Kidney (tissue), 14 donors: ENCODE data around the gene MKNK1. TPM values are rescaled to one million over a fixed set of nuclear protein-coding genes. Genes with fewer than 3 reads are reported as not detected.

Source experiments
- DNase-seq, 5 donors: peaks; one replicate each; pipeline ENCODE4 v3.0.0-alpha.2; 2013 to 2020
- FAIRE-seq: peaks from 2 replicates; lab custom pipeline; 2012; peaks lifted over from hg19 to GRCh38; lab: Jason Lieb, UNC
- H3K27ac ChIP-seq, 2 donors: one replicate each; pipeline ENCODE4 v1.7.0; 2013; ENCODE audit warnings: low read depth in 2 of 2, low read length in 2 of 2, inconsistent platforms in 1 of 2
- H3K27me3 ChIP-seq: one replicate; pipeline ENCODE4 v1.7.1; 2013; ENCODE audit warnings: low read length, inconsistent platforms; ENCODE audit not compliant: control insufficient read depth, insufficient read depth
- H3K36me3 ChIP-seq, 3 donors: one replicate each; pipeline versions ENCODE4 v1.7.0 to v1.7.1; 2013; ENCODE audit warnings: low read length in 3 of 3, control low read depth in 1 of 3, inconsistent platforms in 1 of 3; ENCODE audit not compliant: insufficient read depth in 3 of 3, control insufficient read depth in 2 of 3
- H3K4me1 ChIP-seq, 3 donors: one replicate each; pipeline versions ENCODE4 v1.7.0 to v1.7.1; 2013; ENCODE audit warnings: low read length in 3 of 3, inconsistent platforms in 1 of 3, low read depth in 1 of 3; ENCODE audit not compliant: control insufficient read depth in 2 of 3, insufficient read depth in 2 of 3
- H3K4me3 ChIP-seq, 3 donors: one replicate each; pipeline versions ENCODE4 v1.7.0 to v1.8.1; 2013; ENCODE audit warnings: low read length in 3 of 3, control low read depth in 1 of 3, inconsistent platforms in 1 of 3
- H3K9ac ChIP-seq, 3 donors: one replicate each; pipeline versions ENCODE4 v1.7.0 to v1.7.1; 2013; ENCODE audit warnings: low read length in 3 of 3, control low read depth in 1 of 3, inconsistent platforms in 1 of 3
- H3K9me3 ChIP-seq, 3 donors: one replicate each; pipeline versions ENCODE4 v1.7.0 to v1.7.1; 2013; ENCODE audit warnings: low read length in 3 of 3, control low read depth in 1 of 3, inconsistent platforms in 1 of 3; ENCODE audit not compliant: control insufficient read depth in 2 of 3, insufficient read depth in 1 of 3
- CTCF ChIP-seq: IDR thresholded peaks from 3 replicates; pipeline ENCODE4 v1.5.1; 2012; ENCODE audit warnings: mild to moderate bottlenecking, moderate library complexity, borderline replicate concordance; ENCODE audit not compliant: insufficient read depth; ENCODE audit errors: extremely low read depth
- intact Hi-C: fragments of 100-400 bp; cut with DNase I; formaldehyde crosslinking; loops from one replicate; pipeline ENCODE4 v1.11.1; 2022
- polyA plus RNA-seq: library from polyadenylated mRNA; stranded (reverse); fragments of 350-450 nt; fragmentation: Illumina TruSeq; extraction: RNeasy Lipid Tissue Mini Kit (QIAGEN cat#74804); gene quantifications from one replicate; pipeline ENCODE4 v1.2.3, GENCODE V29; 2014; ENCODE audit warnings: low read depth, low replicate concordance; ENCODE audit not compliant: insufficient read depth
- total RNA-seq: library from RNA; stranded (reverse); fragmentation: NEBNext Ultra II Directional; extraction: Animal tissue kit (Norgen Biotek cat#: 25700); gene quantifications from one replicate; pipeline ENCODE4 v1.2.1, GENCODE V29; 2021
- donor health status: control.
- donor health status: control.
- donor health status: control.
- donor health status: control.
- donor health status: control.
- donor health status: DM: yes; HTN: yes; CAD: no.
- donor health status: Normal renal cell carcinoma (clear cell type).

MKNK1 gene
- total and polyA plus RNA-seq, 2 donors from 2014 or later: 17.5 to 49.7 TPM

GRCh38 chr1:46623743-46624644 is 19.9 kb upstream of the MKNK1 start:
- Histone ChIP-seq H3K36me3 (no peaks in the 10 kb centered on the region), H3K27ac (no peak overlapping the region), H3K27me3 (no peaks in the 10 kb centered on the region), H3K4me3 (no peak overlapping the region), H3K9ac (no peak overlapping the region), H3K4me1 (no peaks in the 10 kb centered on the region), H3K9me3 (no peaks in the 10 kb centered on the region)
- DNase-seq (no peak), FAIRE-seq (no peak)
- TF ChIP-seq CTCF: no peak
- intact Hi-C loops: no loop called here

- peak; percentile 9 for TF ChIP-seq CTCF
- Histone ChIP-seq H3K4me3 (no peak overlapping the region), H3K27ac (no peak overlapping the region), H3K9me3 (no peaks in the 10 kb centered on the region), H3K4me1 (peaks cover 0 to 2% (median 1%) of the 10 kb centered on the region in 3 donors), H3K36me3 (no peaks in the 10 kb centered on the region), H3K27me3 (no peaks in the 10 kb centered on the region), H3K9ac (no peak overlapping the region)
- no peak for FAIRE-seq
- DNase-seq: no peak
- intact Hi-C loops: no loop called here
These were observed 18.3 kb upstream of the MKNK1 start for GRCh38 chr1:46622344-46622743.

DNA sequence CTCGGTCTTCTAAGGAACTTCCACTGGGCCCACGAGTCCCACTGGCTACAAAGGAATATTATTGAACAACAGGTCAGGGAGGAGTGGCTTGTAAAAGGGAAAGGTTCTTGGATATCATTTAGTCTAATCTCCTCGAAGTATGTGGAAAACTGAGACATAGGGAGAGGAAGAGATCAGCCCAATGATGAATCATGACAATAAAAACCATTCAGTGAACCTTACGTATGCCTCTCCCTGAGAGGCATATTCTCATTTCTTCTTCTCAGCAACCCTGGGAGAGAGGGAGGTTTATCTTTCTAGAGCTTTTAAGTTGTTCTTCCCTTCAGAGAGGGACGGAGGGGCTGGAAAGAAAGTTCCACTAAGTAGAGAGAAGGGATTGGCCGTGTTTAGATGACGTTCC is 17.9 kb upstream of the MKNK1 start:
- Histone ChIP-seq H3K9ac (no peak overlapping the region), H3K9me3 (no peaks in the 10 kb centered on the region), H3K4me1 (peaks cover 0 to 5% (median 3%) of the 10 kb centered on the region in 3 donors), H3K27me3 (no peaks in the 10 kb centered on the region), H3K36me3 (no peaks in the 10 kb centered on the region), H3K27ac (no peak overlapping the region), H3K4me3 (no peak overlapping the region)
- DNase-seq (no peak), FAIRE-seq (no peak)
- TF ChIP-seq CTCF: no peak
- intact Hi-C loops: no loop called here
